Brain microvascular endothelial cell (primary cell): ENCODE measurements around the gene IGF2BP3.

ENCODE experiments used
- DNase-seq: peaks from one replicate; pipeline ENCODE4 v3.0.0-alpha.2; 2020
- H3K27ac ChIP-seq: fragments of 250-450 bp; sonication (Bioruptor Pico); 2 replicates; pipeline ENCODE4 v1.5.1; 2020; ENCODE audit warnings: mild to moderate bottlenecking, moderate library complexity
- H3K27me3 ChIP-seq: fragments of 250-450 bp; sonication (Bioruptor Pico); replicated peaks from 2 replicates; pipeline ENCODE4 v1.5.1; 2020; ENCODE audit warnings: mild to moderate bottlenecking
- H3K36me3 ChIP-seq: fragments of 250-450 bp; sonication (Bioruptor Pico); replicated peaks from 2 replicates; pipeline ENCODE4 v1.5.1; 2020; ENCODE audit warnings: mild to moderate bottlenecking
- H3K4me3 ChIP-seq: 2 replicates; pipeline ENCODE4 v1.5.1; 2011; ENCODE audit warnings: low read depth, mild to moderate bottlenecking, control low read depth, low read length, moderate library complexity
- CTCF ChIP-seq: IDR thresholded peaks from 2 replicates; pipeline ENCODE4 v1.5.1; 2011; ENCODE audit warnings: low read depth, mild to moderate bottlenecking, moderate library complexity, low read length, control low read depth, inconsistent platforms; ENCODE audit errors: missing control alignments
- in situ Hi-C: cut with HindIII; loops from 2 replicates; pipeline ENCODE4 v1.10.0; 2017; ENCODE audit warnings: low sequenced_read_pairs, low pct_ligation_motif_present

IGF2BP3 gene

GRCh38 chr7:23487670-23488069 is 17.4 kb upstream of the IGF2BP3 start:
- in situ Hi-C loops = no loop called here
- no peak for TF ChIP-seq CTCF
- H3K36me3 ChIP-seq = no peaks in the 10 kb centered on the region
- no peak for DNase-seq
- H3K27me3 ChIP-seq = no peaks in the 10 kb centered on the region
- no peak overlapping the region for H3K4me3 ChIP-seq
- H3K27ac ChIP-seq = no peak overlapping the region

GRCh38 chr7:23486002-23486773 is 15.9 kb upstream of the IGF2BP3 start:
- in situ Hi-C loops = no loop called here
- Histone ChIP-seq H3K27me3 (no peaks in the 10 kb centered on the region), H3K27ac (no peak overlapping the region), H3K36me3 (no peaks in the 10 kb centered on the region), H3K4me3 (no peak overlapping the region)
- no peak for DNase-seq
- no peak for TF ChIP-seq CTCF

GRCh38 chr7:23482686-23483085 is 12.4 kb upstream of the IGF2BP3 start:
- Histone ChIP-seq H3K27me3 (no peaks in the 10 kb centered on the region), H3K4me3 (no peak overlapping the region), H3K36me3 (no peaks in the 10 kb centered on the region), H3K27ac (no peak overlapping the region)
- TF ChIP-seq CTCF = no peak
- DNase-seq = no peak
- in situ Hi-C loops = no loop called here

GRCh38 chr7:23477962-23478866 is 7.9 kb upstream of the IGF2BP3 start:
- Histone ChIP-seq H3K27ac (no peak overlapping the region), H3K4me3 (no peak overlapping the region), H3K27me3 (no peaks in the 10 kb centered on the region), H3K36me3 (no peaks in the 10 kb centered on the region)
- in situ Hi-C loops = no loop called here
- no peak for DNase-seq
- no peak for TF ChIP-seq CTCF

DNA sequence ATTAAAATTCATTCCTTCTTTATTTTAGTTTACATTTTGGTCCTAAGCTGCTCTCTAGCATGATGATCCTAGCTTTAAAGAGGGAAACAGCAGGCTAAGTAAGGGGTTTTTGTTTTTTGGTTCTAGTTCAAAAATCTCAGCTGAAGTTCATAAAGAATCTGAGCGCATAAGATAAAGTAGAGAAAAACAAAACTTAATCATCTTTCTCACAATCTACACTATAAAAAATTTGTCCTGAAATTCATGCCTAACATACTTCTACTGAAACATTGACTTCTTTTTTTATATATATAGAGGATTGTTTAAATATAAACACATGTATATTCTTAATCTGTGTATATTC is 6.8 kb upstream of the IGF2BP3 start:
- Histone ChIP-seq H3K4me3 (no peak overlapping the region), H3K36me3 (no peaks in the 10 kb centered on the region), H3K27ac (no peak overlapping the region), H3K27me3 (no peaks in the 10 kb centered on the region)
- in situ Hi-C loops = no loop called here
- DNase-seq = no peak
- no peak for TF ChIP-seq CTCF
